GM12875 (cell line): Measurements from ENCODE around the gene GPR161.

Source experiments
- H3K4me3 ChIP-seq: one replicate; pipeline ENCODE4 v1.5.1; 2011; ENCODE audit warnings: low read depth, low read length, control low read depth
- CTCF ChIP-seq: IDR thresholded peaks from 2 replicates; pipeline ENCODE4 v1.5.1; 2011; ENCODE audit warnings: low read depth, mild to moderate bottlenecking, control low read depth, inconsistent platforms, low read length, moderate library complexity, borderline replicate concordance; ENCODE audit not compliant: insufficient read depth

The GPR161 gene

GRCh38 chr1:168032029-168032428 is 104.7 kb downstream of the GPR161 start:
- TF ChIP-seq CTCF: no peak
- H3K4me3 ChIP-seq: no peak overlapping the region

- TF ChIP-seq CTCF: no peak
- H3K4me3 ChIP-seq: no peak overlapping the region
These were observed 105.1 kb downstream of the GPR161 start for GRCh38 chr1:168031627-168032026.

GRCh38 chr1:168031198-168031597 is 105.5 kb downstream of the GPR161 start:
- no peak for TF ChIP-seq CTCF
- no peak overlapping the region for H3K4me3 ChIP-seq
